SK-N-SH treated with all-trans-retinoic acid at 6 μM for 48 hours (cell line): ENCODE results near the gene GRK4.

Source experiments
- ATAC-seq: fragments of 200-7000 bp; cut with Tn5 transposase; 3 replicates; pipeline ENCODE4 v1.9.1; 2020; ENCODE audit warnings: mild to moderate bottlenecking, moderate library complexity
- ARNTL ChIP-seq: fragments of 450-650 bp; formaldehyde crosslinking; IDR thresholded peaks from 2 replicates; pipeline ENCODE4 v1.5.0; 2020; ENCODE audit warnings: low read depth, mild to moderate bottlenecking, moderate library complexity, borderline replicate concordance
- BACH2 ChIP-seq: fragments of 250-450 bp; sonication (Bioruptor Pico); IDR thresholded peaks from 2 replicates; pipeline ENCODE4 v1.9.0; 2021; ENCODE audit warnings: mild to moderate bottlenecking, borderline replicate concordance
- CREB5 ChIP-seq: fragments of 250-450 bp; sonication (Bioruptor Pico); IDR thresholded peaks from 2 replicates; pipeline ENCODE4 v1.5.1; 2020; ENCODE audit warnings: low read depth, mild to moderate bottlenecking, moderate library complexity
- CSDC2 ChIP-seq: fragments of 250-450 bp; sonication (Bioruptor Pico); IDR thresholded peaks from 2 replicates; pipeline ENCODE4 v1.5.0; 2020; ENCODE audit warnings: mild to moderate bottlenecking, moderate library complexity
- CSRNP3 ChIP-seq: fragments of 250-450 bp; sonication (Bioruptor Pico); IDR thresholded peaks from 2 replicates; pipeline ENCODE4 v1.5.1; 2021; ENCODE audit warnings: mild to moderate bottlenecking, moderate library complexity
- ESRRG ChIP-seq: fragments of 250-450 bp; sonication (Bioruptor Pico); IDR thresholded peaks from 2 replicates; pipeline ENCODE4 v1.6.1; 2021; ENCODE audit warnings: mild to moderate bottlenecking
- GLIS3 ChIP-seq: fragments of 250-450 bp; sonication (Bioruptor Pico); IDR thresholded peaks from 2 replicates; pipeline ENCODE4 v1.5.0; 2020; ENCODE audit warnings: mild to moderate bottlenecking, moderate library complexity
- ISL1 ChIP-seq: fragments of 250-450 bp; sonication (Bioruptor Pico); IDR thresholded peaks from 2 replicates; pipeline ENCODE4 v2.1.2; 2022; ENCODE audit warnings: mild to moderate bottlenecking, moderate library complexity
- OSR1 ChIP-seq: fragments of 250-450 bp; sonication (Bioruptor Pico); IDR thresholded peaks from 2 replicates; pipeline ENCODE4 v1.8.0; 2022; ENCODE audit warnings: moderate library complexity, mild to moderate bottlenecking, inconsistent platforms
- PATZ1 ChIP-seq: fragments of 250-450 bp; sonication (Bioruptor Pico); IDR thresholded peaks from 2 replicates; pipeline ENCODE4 v1.8.0; 2020; ENCODE audit warnings: mild to moderate bottlenecking, moderate library complexity, borderline replicate concordance
- POU6F1 ChIP-seq: fragments of 250-450 bp; sonication (Bioruptor Pico); IDR thresholded peaks from 2 replicates; pipeline ENCODE4 v1.8.0; 2021; ENCODE audit warnings: low read depth, mild to moderate bottlenecking, moderate library complexity, borderline replicate concordance
- PPARA ChIP-seq: fragments of 250-450 bp; sonication (Bioruptor Pico); IDR thresholded peaks from 2 replicates; pipeline ENCODE4 v1.5.0; 2020; ENCODE audit warnings: mild to moderate bottlenecking, borderline replicate concordance
- RARB ChIP-seq: fragments of 250-450 bp; sonication (Bioruptor Pico); IDR thresholded peaks from 2 replicates; pipeline ENCODE4 v1.8.0; 2021; ENCODE audit warnings: mild to moderate bottlenecking, moderate library complexity
- SNAI2 ChIP-seq: fragments of 250-450 bp; sonication (Bioruptor Pico); IDR thresholded peaks from 2 replicates; pipeline ENCODE4 v1.5.0; 2020; ENCODE audit warnings: mild to moderate bottlenecking, moderate library complexity
- TCF4 ChIP-seq: fragments of 250-450 bp; sonication (Bioruptor Pico); IDR thresholded peaks from 2 replicates; pipeline ENCODE4 v1.8.0; 2021; ENCODE audit warnings: mild to moderate bottlenecking, moderate library complexity, borderline replicate concordance
- TSHZ2 ChIP-seq: fragments of 250-450 bp; sonication (Bioruptor Pico); IDR thresholded peaks from 2 replicates; pipeline ENCODE4 v1.5.0; 2020; ENCODE audit warnings: mild to moderate bottlenecking, moderate library complexity
- ZC3H10 ChIP-seq: fragments of 250-450 bp; sonication (Bioruptor Pico); IDR thresholded peaks from 2 replicates; pipeline ENCODE4 v1.5.1; 2021; ENCODE audit warnings: mild to moderate bottlenecking, moderate library complexity
- ZFP30 ChIP-seq: fragments of 450-650 bp; formaldehyde crosslinking; IDR thresholded peaks from 2 replicates; pipeline ENCODE4 v1.5.0; 2022; ENCODE audit warnings: mild to moderate bottlenecking, moderate library complexity
- ZNF70 ChIP-seq: fragments of 450-650 bp; formaldehyde crosslinking; IDR thresholded peaks from 2 replicates; pipeline ENCODE4 v1.5.0; 2020; ENCODE audit warnings: mild to moderate bottlenecking, moderate library complexity
- ZNF8 ChIP-seq: fragments of 450-650 bp; formaldehyde crosslinking; IDR thresholded peaks from 2 replicates; pipeline ENCODE4 v1.5.0; 2020; ENCODE audit warnings: mild to moderate bottlenecking, moderate library complexity

The GRK4 gene

GRCh38 chr4:2936773-2937145, 26.6 kb upstream of the GRK4 start:
- peak; percentile 4; the same call in 1 of the 3 replicates for ATAC-seq
- TF ChIP-seq POU6F1 (CRISPR knock-in tag) (no peak), ZFP30 (CRISPR knock-in tag) (no peak), GLIS3 (no peak), BACH2 (CRISPR knock-in tag) (no peak), SNAI2 (CRISPR knock-in tag) (no peak), CSRNP3 (CRISPR knock-in tag) (no peak), ESRRG (CRISPR knock-in tag) (no peak), CREB5 (CRISPR knock-in tag) (no peak), ISL1 (no peak)

GRCh38 chr4:2937146-2937857, 26.1 kb upstream of the GRK4 start:
- no peak for ATAC-seq
- no peak for TF ChIP-seq ISL1
- no peak for TF ChIP-seq CSDC2 (CRISPR knock-in tag)
- no peak for TF ChIP-seq CSRNP3 (CRISPR knock-in tag)
- no peak for TF ChIP-seq CREB5 (CRISPR knock-in tag)
- TF ChIP-seq PPARA, result no peak
- no peak for TF ChIP-seq PATZ1 (CRISPR knock-in tag)
- no peak for TF ChIP-seq ZFP30 (CRISPR knock-in tag)
- no peak for TF ChIP-seq ZNF8
- TF ChIP-seq TCF4 (CRISPR knock-in tag), result no peak
- no peak for TF ChIP-seq RARB (CRISPR knock-in tag)
- no peak for TF ChIP-seq TSHZ2 (CRISPR knock-in tag)
- TF ChIP-seq ARNTL, result no peak
- no peak for TF ChIP-seq BACH2 (CRISPR knock-in tag)
- TF ChIP-seq ZC3H10 (CRISPR knock-in tag), result no peak
- no peak for TF ChIP-seq ESRRG (CRISPR knock-in tag)
- TF ChIP-seq GLIS3, result no peak
- no peak for TF ChIP-seq OSR1
- TF ChIP-seq ZNF70 (CRISPR knock-in tag), result no peak
